Astrocyte (in vitro differentiated cells and primary cell): Measurements from ENCODE around the gene SHANK2. TPM values are rescaled to one million over a fixed set of nuclear protein-coding genes. Genes with fewer than 3 reads are reported as not detected.

Experiments
- DNase-seq: peaks from one replicate; pipeline ENCODE4 v3.0.0-alpha.2; 2010; ENCODE audit warnings: low read depth
- FAIRE-seq: peaks from 2 replicates; lab custom pipeline; 2011; peaks lifted over from hg19 to GRCh38; lab: Jason Lieb, UNC
- H2AFZ ChIP-seq: 2 replicates; pipeline ENCODE4 v1.6.0; 2012; ENCODE audit warnings: low read depth, low read length, inconsistent platforms
- H3K27ac ChIP-seq: 2 replicates; pipeline ENCODE4 v1.5.1; 2011; ENCODE audit warnings: low read depth, low read length, inconsistent platforms
- H3K27me3 ChIP-seq: 2 replicates; pipeline ENCODE4 v1.6.0; 2011; ENCODE audit warnings: low read length, inconsistent platforms; ENCODE audit not compliant: insufficient read depth
- H3K36me3 ChIP-seq: 2 replicates; pipeline ENCODE4 v1.5.1; 2011; ENCODE audit warnings: low read length, inconsistent platforms; ENCODE audit not compliant: insufficient read depth
- H3K4me1 ChIP-seq: 2 replicates; pipeline ENCODE4 v1.5.1; 2011; ENCODE audit warnings: low read length, inconsistent platforms; ENCODE audit not compliant: insufficient read depth
- H3K4me2 ChIP-seq: 2 replicates; pipeline ENCODE4 v1.6.0; 2012; ENCODE audit warnings: low read length, inconsistent platforms
- H3K4me3 ChIP-seq: 2 replicates; pipeline ENCODE4 v1.5.1; 2011; ENCODE audit warnings: low read depth, mild to moderate bottlenecking, low read length, inconsistent platforms; ENCODE audit not compliant: insufficient read depth
- H3K79me2 ChIP-seq: 2 replicates; pipeline ENCODE4 v1.6.0; 2012; ENCODE audit warnings: mild to moderate bottlenecking, low read length, inconsistent platforms; ENCODE audit not compliant: insufficient read depth
- H3K9ac ChIP-seq: 2 replicates; pipeline ENCODE4 v1.6.0; 2012; ENCODE audit warnings: mild to moderate bottlenecking, low read length, inconsistent platforms
- H3K9me3 ChIP-seq: 2 replicates; pipeline ENCODE4 v1.5.1; 2012; ENCODE audit warnings: low read depth, mild to moderate bottlenecking, low read length, inconsistent platforms; ENCODE audit not compliant: insufficient read depth
- H4K20me1 ChIP-seq: 2 replicates; pipeline ENCODE4 v1.6.0; 2012; ENCODE audit warnings: low read length, inconsistent platforms; ENCODE audit not compliant: insufficient read depth
- H3K27ac Mint-ChIP-seq: one replicate; pipeline ENCODE4 v1.8.0; 2021; ENCODE audit warnings: mild to moderate bottlenecking, mixed read lengths; ENCODE audit not compliant: unreplicated experiment
- H3K27me3 Mint-ChIP-seq: one replicate; pipeline ENCODE4 v1.8.0; 2021; ENCODE audit warnings: low read depth, mixed read lengths; ENCODE audit not compliant: unreplicated experiment
- H3K36me3 Mint-ChIP-seq: one replicate; pipeline ENCODE4 v1.8.0; 2021; ENCODE audit warnings: low read depth, mixed read lengths; ENCODE audit not compliant: unreplicated experiment
- H3K4me1 Mint-ChIP-seq: one replicate; pipeline ENCODE4 v1.8.0; 2021; ENCODE audit warnings: low read depth, mixed read lengths; ENCODE audit not compliant: unreplicated experiment
- H3K4me3 Mint-ChIP-seq: one replicate; pipeline ENCODE4 v1.8.0; 2021; ENCODE audit warnings: mild to moderate bottlenecking, moderate library complexity, mixed read lengths; ENCODE audit not compliant: unreplicated experiment
- H3K9me3 Mint-ChIP-seq: one replicate; pipeline ENCODE4 v1.8.0; 2021; ENCODE audit warnings: mild to moderate bottlenecking, mixed read lengths; ENCODE audit not compliant: unreplicated experiment
- EZH2 ChIP-seq: IDR thresholded peaks from 2 replicates; pipeline ENCODE4 v1.6.1; 2012; ENCODE audit warnings: mild to moderate bottlenecking, low read length, inconsistent platforms; ENCODE audit not compliant: insufficient read depth
- total RNA-seq: library from RNA; stranded (reverse); gene quantifications from 2 replicates; pipeline ENCODE4 v1.2.1, GENCODE V29; 2021
- TF ChIP-seq, protein P1 (sequence below): IDR thresholded peaks from 2 replicates; pipeline ENCODE4 v1.5.1; 2011; ENCODE audit warnings: low read depth, mild to moderate bottlenecking, inconsistent platforms, low read length, moderate library complexity; ENCODE audit not compliant: insufficient read depth

Gene SHANK2
- total RNA-seq, 1 donor from 2014 or later: 10.1 TPM

GRCh38 chr11:71228961-71229360 is 23.4 kb downstream of the SHANK2 start:
- Histone ChIP-seq H3K9me3 (no peaks in the 10 kb centered on the region), H3K4me1 (no peaks in the 10 kb centered on the region), H3K27me3 (no peaks in the 10 kb centered on the region), H3K9ac (no peak overlapping the region), H3K36me3 (no peaks in the 10 kb centered on the region), H4K20me1 (no peaks in the 10 kb centered on the region), H3K4me2 (no peak overlapping the region), H3K79me2 (no peaks in the 10 kb centered on the region), H3K27ac (no peak overlapping the region), H2AFZ (no peak overlapping the region), H3K4me3 (no peak overlapping the region)
- no peak overlapping the region for H3K27ac Mint-ChIP-seq
- no peak overlapping the region for H3K4me3 Mint-ChIP-seq
- peaks cover 2% of the 10 kb centered on the region for H3K36me3 Mint-ChIP-seq
- no peaks in the 10 kb centered on the region for H3K9me3 Mint-ChIP-seq
- FAIRE-seq (no peak), DNase-seq (no peak)
- TF ChIP-seq, protein P1, sequence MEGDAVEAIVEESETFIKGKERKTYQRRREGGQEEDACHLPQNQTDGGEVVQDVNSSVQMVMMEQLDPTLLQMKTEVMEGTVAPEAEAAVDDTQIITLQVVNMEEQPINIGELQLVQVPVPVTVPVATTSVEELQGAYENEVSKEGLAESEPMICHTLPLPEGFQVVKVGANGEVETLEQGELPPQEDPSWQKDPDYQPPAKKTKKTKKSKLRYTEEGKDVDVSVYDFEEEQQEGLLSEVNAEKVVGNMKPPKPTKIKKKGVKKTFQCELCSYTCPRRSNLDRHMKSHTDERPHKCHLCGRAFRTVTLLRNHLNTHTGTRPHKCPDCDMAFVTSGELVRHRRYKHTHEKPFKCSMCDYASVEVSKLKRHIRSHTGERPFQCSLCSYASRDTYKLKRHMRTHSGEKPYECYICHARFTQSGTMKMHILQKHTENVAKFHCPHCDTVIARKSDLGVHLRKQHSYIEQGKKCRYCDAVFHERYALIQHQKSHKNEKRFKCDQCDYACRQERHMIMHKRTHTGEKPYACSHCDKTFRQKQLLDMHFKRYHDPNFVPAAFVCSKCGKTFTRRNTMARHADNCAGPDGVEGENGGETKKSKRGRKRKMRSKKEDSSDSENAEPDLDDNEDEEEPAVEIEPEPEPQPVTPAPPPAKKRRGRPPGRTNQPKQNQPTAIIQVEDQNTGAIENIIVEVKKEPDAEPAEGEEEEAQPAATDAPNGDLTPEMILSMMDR: no peak
- TF ChIP-seq EZH2: no peak
- no peaks in the 10 kb centered on the region for H3K4me1 Mint-ChIP-seq
- no peaks in the 10 kb centered on the region for H3K27me3 Mint-ChIP-seq

DNA sequence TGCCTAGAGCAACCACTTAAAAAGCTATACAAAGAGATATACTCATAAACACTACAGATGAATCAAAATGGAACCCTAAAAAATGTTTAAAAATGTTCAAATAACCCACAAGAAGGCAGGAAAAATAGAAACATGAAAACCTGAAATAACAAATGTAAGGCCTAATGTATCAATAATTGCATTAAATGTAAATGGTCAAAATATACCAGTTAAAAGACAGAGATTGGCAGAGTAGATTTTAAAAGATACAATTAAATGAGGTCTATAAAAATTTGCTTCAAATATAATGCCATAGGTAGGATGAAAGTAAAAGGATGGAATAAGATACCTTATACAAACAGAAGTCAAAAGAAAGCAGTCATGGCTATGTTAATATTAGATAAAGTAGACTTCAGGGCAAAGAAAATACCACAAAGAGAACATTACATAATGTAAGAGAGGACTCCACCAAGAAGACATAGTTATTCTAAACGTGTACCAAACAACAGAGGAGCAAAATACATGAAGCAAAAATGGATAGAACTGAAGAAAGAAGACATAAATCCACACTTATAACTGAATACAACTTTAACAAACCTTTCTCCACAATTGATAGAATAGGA is 25.2 kb downstream of the SHANK2 start:
- no peak overlapping the region for H3K4me3 ChIP-seq
- H3K4me2 ChIP-seq: no peak overlapping the region
- Mint-ChIP-seq H3K36me3 (peaks cover 7% of the 10 kb centered on the region), H3K4me1 (no peaks in the 10 kb centered on the region), H3K9me3 (no peaks in the 10 kb centered on the region), H3K27ac (no peak overlapping the region), H3K4me3 (no peak overlapping the region), H3K27me3 (peaks cover 1% of the 10 kb centered on the region)
- no peaks in the 10 kb centered on the region for H3K36me3 ChIP-seq
- no peaks in the 10 kb centered on the region for H3K27me3 ChIP-seq
- no peak overlapping the region for H3K9ac ChIP-seq
- no peaks in the 10 kb centered on the region for H4K20me1 ChIP-seq
- H3K4me1 ChIP-seq: no peaks in the 10 kb centered on the region
- H3K27ac ChIP-seq: no peak overlapping the region
- H3K79me2 ChIP-seq: no peaks in the 10 kb centered on the region
- no peak for TF ChIP-seq EZH2
- TF ChIP-seq, protein P1: no peak
- H2AFZ ChIP-seq: no peak overlapping the region
- DNase-seq (no peak), FAIRE-seq (no peak)
- H3K9me3 ChIP-seq: no peaks in the 10 kb centered on the region
